HG03469 (cell line): Measurements from ENCODE around the gene HS3ST4.
"Not testable (repeated sequence)": the region's sequence is repeated elsewhere in the genome, so short reads cannot be mapped to it uniquely, and the experiment has no call there.

ENCODE experiments used
- ATAC-seq: cut with Tn5 transposase; IDR thresholded peaks from one replicate; pipeline ENCODE4 v1.9.1; 2021; ENCODE audit warnings: mild to moderate bottlenecking, moderate library complexity, moderate number of reproducible peaks; ENCODE audit not compliant: unreplicated experiment

The HS3ST4 gene

DNA sequence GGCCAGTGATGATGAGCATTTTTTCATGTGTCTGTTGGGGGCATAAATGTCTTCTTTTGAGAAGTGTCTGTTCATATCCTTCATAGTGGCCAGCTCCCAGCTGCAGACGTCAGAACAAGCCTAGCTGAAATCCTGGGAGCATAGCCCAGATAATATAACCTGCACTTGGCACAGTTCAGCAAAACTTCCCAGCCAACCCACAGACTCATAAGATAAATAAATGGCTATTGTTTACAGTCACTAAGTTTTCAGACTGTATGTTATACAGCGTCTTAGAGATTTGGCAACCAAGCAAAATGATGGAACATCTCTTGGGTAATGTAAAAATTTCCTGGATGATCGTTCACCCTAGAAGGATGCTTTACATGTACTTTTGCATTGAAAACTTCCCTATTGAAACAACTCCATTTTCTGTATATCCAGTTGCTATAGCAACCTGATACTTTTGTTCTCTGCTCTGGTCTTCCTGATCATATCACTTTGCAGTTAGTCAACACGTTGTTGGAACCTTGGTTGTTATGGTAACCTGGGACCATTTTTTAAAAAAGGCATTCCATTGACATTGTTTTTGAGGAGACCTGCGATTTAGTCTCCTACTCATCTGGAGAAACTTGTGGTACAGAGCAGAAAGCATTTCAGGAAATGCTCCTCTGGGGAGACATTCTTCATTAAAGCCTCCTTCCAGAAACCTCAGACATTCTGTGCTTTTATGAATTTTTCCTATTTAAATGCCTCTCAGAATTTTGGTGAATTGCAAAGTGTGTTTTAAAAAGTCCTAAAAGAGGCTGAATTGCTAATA is 378.7 kb downstream of the HS3ST4 start:
- ATAC-seq, result no peak

DNA sequence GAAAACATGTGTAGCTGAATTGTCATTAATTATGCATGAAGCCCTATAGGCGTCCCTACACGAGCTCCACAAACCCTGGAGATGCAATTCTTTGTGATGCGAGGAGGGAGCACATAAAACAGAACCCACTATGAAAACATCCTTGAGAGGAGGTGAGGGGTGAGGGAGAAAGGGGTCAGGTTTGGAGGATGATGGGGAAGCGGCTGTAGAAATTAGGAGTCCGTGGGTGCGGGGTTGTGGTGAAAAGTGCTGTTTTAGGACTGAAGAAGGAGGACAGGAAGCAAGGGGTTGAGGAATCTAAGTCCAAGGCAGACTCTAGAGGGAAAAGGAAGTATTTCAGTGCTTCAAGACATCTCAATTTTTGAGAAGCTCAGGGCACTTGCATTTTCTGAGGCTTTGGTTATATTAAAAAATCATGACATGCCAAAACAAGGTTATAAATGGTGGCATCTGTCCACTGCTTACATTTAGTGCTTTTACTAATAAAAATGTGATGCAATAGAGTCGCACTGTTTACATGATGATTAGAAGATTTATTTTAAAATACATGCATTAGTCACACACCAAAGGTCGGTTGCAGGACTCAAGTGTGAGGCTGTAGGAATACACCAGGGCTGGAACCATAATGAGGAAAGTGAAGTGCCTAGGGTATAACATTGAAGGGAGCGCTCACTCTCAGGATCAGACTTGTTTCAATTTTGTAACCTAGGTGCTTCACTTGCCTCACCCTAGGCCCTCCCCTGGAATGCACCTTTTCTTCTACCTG is 379.5 kb downstream of the HS3ST4 start:
- ATAC-seq, result no peak

DNA sequence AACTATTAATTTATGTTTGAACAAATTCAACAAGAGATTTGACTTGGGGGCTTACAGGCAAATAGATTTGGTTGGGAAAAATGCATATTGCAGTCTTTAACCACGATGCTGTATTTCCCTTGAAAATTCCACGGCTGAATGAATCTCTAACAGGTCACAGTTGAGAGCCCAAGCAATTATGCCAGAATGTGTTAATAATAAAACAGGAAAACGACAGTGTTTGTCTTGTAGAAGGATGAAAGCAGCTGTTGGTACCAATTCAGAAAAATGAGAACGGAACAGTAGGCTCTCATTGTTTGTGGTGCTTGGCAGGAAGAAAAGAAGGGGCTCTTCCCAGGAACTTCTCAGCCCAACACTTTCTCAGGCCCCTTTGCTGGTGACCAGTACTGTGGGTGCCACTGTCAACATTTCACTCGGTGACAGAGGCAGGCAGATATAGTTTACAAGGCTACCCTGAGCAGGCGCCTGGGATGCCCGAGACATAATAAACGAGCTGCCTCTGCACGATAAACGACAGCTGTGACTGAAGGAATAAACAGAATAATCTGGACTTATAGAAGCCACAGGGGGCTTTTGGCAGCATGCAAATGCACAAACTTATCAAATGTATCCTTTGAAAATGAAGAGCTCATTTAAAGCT is 387.1 kb downstream of the HS3ST4 start:
- no peak for ATAC-seq

DNA sequence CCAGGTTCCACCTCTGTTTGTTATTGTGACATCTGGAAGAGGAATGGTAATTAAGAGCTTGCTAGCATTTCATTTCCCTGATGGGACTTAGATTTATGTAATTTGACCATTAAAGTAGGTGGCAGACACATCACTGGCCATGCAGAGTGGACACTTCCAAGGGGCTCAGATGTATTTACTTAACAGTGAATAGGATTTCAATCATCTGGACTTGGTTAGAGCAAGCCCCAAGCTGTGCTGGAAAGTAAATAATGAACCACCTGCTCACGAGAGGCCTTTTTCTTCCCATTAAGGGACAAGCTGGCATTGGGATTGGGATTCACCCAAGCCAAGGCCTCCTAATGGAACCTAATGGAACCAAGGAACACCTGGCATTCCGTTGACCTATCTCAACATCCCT is 395.3 kb downstream of the HS3ST4 start:
- ATAC-seq, result no peak

DNA sequence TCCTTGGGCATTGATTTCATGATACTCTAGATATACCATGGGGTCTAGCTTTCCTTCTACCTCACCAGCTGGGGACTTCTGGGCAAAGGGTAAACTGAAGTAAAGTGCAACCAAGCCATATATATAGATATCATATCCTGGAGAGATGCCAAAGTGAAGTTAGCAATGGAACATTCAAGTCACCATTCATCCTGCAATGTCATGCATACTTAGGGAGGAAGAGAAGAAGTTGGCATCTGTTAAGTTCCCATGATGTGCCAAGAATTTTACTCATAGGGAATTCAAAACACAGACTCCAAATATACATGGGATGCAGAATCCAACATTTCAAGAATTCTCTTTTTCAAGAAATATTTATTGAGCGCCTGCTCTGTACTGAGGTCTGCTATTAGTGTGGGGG is 399.8 kb downstream of the HS3ST4 start:
- no peak for ATAC-seq

DNA sequence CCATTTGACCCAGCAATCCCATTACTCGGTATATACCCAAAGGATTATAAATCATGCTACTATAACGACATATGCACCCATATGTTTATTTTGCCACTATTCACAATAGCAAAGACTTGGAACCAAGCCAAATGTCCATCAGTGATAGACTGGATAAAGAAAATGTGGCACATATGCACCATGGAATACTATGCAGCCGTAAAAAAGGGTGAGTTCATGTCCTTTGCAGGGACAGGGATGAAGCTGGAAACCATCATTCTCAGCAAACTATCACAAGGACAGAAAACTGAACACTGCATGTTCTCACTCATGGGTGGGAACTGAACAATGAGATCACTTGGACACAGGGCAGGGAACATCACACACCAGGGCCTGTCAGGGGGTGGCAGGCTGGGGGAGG is 406.4 kb downstream of the HS3ST4 start:
- not testable (repeated sequence) for ATAC-seq

DNA sequence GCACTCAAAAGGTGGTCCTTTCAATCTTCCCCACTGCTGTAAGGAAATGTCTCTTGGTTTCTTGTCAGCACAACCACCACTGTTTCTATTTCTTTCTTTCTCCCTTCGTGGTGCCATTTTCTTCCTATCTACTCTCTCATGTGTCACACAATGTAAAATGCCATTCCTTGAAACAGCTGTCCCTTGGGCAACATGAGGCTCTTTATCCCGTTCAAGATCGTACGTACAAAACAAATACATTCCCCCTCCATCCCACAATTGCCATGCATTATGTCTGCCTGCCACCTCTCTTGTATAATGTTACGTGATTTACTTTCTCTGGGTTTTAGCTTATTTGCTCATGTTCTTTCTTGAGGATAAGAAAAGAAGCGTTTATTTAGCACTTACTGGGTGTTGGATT is 410.6 kb downstream of the HS3ST4 start:
- no peak for ATAC-seq

DNA sequence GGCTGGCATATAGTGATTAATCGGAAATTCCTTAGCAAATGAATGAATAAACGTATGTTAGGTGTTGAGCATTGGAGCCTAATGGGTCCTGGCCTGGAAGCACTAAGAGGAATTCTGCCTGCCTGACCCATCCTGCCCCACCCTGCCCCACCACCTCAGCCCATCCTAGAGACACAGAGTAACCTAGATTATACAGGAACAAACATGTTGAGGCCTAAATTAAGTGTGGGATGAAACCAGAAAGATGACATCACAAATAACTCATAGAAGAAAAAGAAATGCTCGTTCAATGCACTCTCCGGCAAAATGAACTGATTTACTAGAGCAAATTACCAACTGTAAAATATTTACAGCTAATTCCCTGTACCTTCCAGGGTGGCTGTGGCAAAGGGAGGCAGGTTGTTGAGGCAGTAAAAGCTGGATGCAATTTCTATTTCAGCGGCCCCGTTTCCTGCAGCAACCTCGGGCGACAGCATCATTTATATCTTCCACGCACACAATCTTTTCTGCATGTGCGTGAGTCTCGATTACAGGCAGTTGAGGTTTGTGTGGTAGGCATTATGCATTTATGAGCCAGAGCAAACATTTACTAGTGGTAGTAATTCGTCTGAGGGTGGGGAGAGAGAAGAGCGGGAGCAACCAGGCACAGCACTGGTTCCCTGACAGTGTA is 417.2 kb downstream of the HS3ST4 start:
- no peak for ATAC-seq

DNA sequence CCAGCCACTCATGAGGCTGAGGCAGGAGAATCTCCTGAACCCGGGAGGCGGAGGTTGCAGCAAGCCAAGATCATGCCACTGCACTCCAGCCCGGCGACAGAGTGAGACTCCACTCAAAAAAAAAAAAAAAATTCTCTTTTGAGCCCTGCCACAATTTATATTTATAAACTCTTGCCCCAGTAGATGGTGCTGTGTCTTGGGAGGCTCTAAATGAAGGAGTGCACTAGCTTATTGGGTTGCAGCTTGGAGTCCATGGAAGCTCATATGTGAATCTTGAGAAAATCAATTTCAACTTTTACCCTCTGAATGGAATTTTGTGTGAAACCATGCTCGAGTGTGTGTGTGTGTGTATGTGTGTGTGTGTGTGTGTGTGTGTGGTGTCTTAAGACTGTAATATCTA is 420.1 kb downstream of the HS3ST4 start:
- no peak for ATAC-seq

DNA sequence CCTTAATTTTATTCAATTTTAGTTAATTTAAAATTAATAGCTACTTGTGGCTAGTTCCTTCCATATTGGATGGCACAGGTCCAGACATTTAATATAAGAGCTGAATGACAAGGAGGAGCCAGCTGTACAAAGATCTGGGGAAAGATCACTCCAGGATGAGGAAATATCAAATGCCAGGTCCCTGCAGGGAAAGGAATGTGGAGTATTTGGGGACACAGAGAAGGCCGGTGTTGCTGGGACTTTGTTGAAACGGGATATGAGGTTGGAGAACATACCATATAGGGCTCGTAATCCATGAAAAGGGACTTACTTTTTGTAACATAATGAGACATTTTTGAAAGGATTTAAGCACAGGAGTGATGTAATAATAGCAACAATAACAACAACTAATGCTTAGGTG is 426.8 kb downstream of the HS3ST4 start:
- no peak for ATAC-seq

DNA sequence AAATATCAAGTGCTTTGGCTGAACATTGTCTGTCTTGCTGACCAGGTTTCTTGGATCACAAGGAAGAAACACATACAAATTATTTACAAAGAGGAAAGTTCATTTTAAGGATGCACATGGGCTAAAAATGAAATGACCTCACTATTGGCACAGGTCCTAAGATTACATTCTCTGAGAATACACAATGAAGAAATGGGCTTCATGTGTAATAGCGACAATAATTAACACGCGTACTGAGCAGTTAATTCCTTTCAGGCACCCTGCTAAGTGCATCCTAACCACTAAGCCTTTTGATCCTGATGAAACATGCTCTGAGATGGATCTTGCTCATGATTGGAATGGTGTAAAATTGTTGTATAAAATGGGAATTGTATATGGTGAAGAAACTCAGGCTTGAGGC is 429.0 kb downstream of the HS3ST4 start:
- ATAC-seq, result no peak

DNA sequence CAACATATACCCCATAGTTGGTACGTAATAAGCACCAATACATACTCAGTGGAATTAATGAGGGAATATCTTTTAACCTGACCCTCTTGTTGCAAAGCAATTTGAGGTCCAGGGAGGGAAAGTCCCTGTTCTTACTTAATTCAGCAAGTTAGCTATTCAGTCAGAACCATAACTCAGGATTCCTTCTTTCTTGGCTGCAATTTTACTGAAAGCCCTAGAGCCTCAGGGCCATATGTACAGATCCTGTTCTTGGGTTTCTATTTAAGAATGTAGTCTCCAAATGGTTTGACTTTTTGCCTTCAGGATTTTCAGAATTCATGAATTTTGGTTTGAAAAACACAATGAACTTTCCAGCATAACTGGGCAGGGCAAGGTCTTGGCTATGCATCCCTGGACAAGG is 436.5 kb downstream of the HS3ST4 start:
- no peak for ATAC-seq

DNA sequence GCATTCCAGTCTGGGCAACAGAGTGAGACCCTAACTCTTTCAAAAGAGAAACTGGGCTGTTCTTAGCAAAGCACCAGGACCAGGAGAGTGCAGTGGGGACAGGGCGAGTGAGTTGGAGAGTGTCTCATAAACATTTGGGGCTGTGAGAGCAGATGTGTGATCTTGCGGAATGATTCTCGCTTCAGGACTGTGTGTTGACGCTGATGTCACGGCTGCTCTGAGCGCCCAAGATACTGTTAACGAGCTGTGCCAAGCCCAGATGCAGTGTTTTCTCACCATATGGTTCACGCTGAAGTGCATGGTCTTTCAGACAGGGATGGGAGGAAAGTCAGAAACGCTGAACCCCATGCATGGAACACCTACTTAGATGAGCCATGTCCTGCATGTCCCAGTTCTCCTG is 438.2 kb downstream of the HS3ST4 start:
- no peak for ATAC-seq

DNA sequence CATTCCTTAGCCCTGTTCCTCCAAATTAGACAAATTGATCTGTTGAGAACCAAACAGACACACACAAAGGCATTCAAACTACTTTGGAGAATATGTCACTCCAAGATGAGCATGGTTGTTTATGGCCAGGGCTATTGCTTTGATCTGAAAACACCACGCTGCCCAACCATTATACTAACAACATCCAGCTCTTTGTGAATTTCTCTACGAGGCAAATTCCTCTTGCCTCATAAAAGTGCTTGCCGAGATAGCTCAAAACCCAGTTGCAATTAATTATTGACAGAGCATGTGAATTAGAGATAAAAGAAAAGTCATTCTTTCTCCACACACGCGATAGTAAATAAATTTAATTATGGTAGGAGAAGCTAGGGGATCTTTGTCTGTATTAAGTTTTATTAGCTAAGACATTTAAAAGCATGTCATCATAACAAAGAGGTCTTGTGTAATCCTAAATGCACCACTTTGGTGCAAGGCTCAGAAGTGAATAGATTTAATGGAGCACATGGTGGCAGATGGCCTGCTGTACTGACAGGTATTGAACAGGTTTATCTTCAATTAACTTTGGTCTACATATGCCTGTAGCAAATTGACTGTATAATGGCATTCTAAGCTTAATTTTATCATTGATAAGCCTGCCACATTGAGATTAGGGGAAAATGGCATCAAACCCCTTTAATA is 441.8 kb downstream of the HS3ST4 start:
- ATAC-seq, result no peak

DNA sequence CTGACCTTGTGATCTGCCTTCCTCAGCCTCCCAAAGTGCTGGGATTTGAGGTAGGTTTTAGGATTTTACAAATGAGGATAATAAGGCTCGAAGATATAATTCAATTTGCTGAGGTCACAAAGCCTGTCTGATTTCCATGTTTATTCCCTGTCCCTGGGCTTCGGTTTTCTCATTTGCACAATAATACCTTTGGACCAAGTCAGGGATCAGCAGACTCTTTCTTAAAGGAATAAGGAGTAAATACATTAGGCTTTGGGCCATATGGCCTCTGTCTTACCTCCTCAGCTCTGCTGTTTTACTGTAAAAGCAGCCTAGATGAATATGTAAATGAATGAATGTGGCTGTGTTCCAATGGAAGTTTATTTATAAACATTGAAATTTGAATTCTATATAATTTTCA is 442.8 kb downstream of the HS3ST4 start:
- no peak for ATAC-seq

DNA sequence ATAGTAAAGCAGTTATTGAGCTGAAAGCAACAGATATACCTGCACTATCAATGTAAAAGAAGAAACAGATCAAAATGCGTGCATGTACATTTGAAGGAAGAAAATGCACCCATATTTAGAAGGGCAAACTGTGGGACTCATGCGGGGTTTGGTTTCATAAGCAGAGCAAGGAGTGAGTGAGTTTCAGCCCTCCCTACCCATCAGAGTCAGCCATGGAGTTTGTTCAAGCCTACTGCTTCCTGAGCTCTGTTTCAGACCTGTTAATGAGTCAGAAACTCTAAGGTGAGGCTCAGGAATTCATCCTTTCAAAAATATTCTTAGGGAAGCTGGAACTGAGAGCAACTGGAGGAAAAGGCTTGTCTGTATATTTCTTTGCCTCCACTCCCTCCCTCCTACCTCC is 446.2 kb downstream of the HS3ST4 start:
- no peak for ATAC-seq

DNA sequence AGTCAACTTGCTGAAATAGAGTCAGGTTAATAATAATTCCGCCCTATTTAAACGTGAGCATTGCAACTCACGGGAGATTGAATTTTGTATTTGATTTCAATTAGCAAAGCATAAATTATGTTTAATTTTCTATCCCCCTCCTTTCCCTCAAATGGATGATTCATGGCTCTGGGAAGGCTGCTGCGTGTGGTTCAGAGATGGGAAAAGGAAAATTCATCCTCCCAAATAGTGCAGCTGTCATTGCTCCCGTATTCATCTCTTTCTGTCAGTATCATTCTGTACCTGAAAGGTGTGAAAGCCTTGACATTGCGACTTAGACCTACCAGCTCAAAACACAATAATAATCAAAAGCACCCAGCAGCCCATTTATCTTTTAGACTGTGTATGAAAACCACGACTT is 447.3 kb downstream of the HS3ST4 start:
- ATAC-seq, result no peak

DNA sequence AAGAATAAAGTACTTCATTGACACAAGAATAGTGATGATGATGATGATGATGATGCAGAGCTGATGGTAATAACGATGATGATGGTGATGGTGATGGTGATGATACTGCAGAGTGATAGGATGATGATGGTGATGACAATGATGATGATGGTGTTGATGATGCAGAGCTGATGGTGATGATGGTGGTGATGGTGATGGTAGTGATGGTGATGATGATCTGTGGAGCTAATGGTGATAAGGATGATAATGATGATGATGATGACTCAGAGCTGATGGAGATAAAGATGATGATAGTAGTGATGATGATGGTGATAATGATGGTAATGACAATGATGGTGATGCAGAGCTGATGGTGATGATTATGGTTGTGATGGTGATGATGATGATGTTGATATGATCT is 448.1 kb downstream of the HS3ST4 start:
- no peak for ATAC-seq

DNA sequence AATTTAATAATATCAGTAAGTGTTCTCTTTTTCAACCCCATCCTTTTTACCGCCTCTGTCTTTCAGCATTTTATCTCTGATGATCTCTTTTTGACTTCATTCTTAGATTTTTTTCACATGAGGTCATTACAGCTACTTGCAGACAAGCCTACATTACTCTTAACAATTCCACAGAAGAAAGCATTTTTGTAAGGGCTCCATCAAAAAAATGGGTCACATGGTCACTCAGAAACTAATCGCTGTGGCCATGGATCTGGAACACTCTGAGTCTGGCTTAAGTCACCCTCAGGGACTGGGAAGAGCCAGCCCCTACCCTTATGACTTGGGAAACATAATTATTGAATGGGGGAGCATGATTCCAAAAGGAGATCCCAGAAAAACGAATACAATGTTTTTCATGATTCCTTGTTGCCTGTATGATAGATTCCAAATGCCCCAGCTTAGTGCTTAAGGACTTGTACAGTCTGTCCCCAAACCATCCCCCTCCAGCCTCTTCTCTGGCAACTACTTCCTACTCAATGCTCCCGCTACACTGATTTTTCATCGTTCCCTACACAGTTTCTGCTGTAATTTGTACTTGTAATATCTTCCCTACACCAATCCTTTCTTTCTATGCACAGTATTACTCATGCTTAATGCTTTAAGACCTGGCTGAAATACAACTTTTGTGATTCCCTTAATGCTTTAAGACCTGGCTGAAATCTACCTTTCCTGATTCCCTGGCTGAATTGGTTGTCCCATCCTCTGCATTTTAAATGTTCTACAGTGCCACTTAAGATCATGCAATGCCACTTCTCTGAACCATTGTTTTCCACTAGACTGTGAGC is 457.8 kb downstream of the HS3ST4 start:
- no peak for ATAC-seq

DNA sequence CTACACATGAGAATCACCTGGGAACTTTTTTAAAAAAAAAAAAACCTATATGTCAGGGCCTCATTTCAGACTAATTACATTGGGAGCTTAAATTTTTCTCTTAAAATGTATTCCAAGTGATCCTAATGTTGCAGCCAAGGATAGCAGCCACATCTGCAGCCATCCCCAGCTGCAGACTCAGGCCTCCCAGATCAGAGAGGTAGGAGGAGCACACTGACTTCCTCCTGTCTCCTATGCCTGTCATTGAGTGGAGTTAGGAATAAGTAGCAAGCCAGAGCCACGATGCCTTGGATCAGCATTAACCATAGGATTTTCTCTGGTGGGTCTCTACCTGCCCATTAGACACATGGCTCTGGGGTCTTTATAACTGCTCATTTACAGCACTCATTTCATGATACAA is 463.5 kb downstream of the HS3ST4 start:
- ATAC-seq, result no peak
